CD4-positive, alpha-beta T cell treated with Interleukin-2 at 100 ng/mL for 4 hours (primary cell): ENCODE measurements around the gene MCM5.

Experiments
- DNase-seq: peaks from one replicate; pipeline ENCODE4 v3.0.0-alpha.2; 2020; ENCODE audit warnings: low spot score

MCM5 gene

GRCh38 chr22:35403356-35403755, 3.4 kb downstream of the MCM5 start:
- no peak for DNase-seq

GRCh38 chr22:35404176-35404575, 4.2 kb downstream of the MCM5 start:
- no peak for DNase-seq

- no peak for DNase-seq
Observed at GRCh38 chr22:35406443-35406842, 6.5 kb downstream of the MCM5 start.

GRCh38 chr22:35407362-35407761, 7.4 kb downstream of the MCM5 start:
- DNase-seq, result no peak

- peak; percentile 14 for DNase-seq
Observed at GRCh38 chr22:35409783-35410662, 10.1 kb downstream of the MCM5 start.

- DNase-seq, result no peak
Observed at GRCh38 chr22:35410663-35411034, 10.7 kb downstream of the MCM5 start.

GRCh38 chr22:35411102-35411501, 11.2 kb downstream of the MCM5 start:
- no peak for DNase-seq

GRCh38 chr22:35413624-35414023, 13.7 kb downstream of the MCM5 start:
- DNase-seq, result no peak

GRCh38 chr22:35417606-35418005, 17.7 kb downstream of the MCM5 start:
- no peak for DNase-seq

- DNase-seq, result no peak
Observed at GRCh38 chr22:35418088-35418487, 18.1 kb downstream of the MCM5 start.

- DNase-seq, result no peak
Observed at GRCh38 chr22:35418731-35419130, 18.8 kb downstream of the MCM5 start.

GRCh38 chr22:35419756-35420155, 19.8 kb downstream of the MCM5 start:
- no peak for DNase-seq

- no peak for DNase-seq
Observed at GRCh38 chr22:35421121-35421520, 21.2 kb downstream of the MCM5 start.

GRCh38 chr22:35422145-35422544, 22.2 kb downstream of the MCM5 start:
- DNase-seq, result no peak

- no peak for DNase-seq
Observed at GRCh38 chr22:35422936-35423335, 23.0 kb downstream of the MCM5 start.

- DNase-seq, result no peak
Observed at GRCh38 chr22:35424081-35424480, 24.1 kb downstream of the MCM5 start.

GRCh38 chr22:35424761-35425160, 24.8 kb downstream of the MCM5 start:
- no peak for DNase-seq

- DNase-seq, result no peak
Observed at GRCh38 chr22:35425546-35425945, 25.6 kb downstream of the MCM5 start.

- no peak for DNase-seq
Observed at GRCh38 chr22:35425971-35426800, 26.2 kb downstream of the MCM5 start.

- no peak for DNase-seq
Observed at GRCh38 chr22:35426801-35427140, 26.8 kb downstream of the MCM5 start.

- peak; percentile 58 for DNase-seq
Observed at GRCh38 chr22:35430897-35431322, 31.0 kb downstream of the MCM5 start.

GRCh38 chr22:35431483-35432227, 31.7 kb downstream of the MCM5 start:
- no peak for DNase-seq
